Tibial artery (tissue), 4 donors: ENCODE data around the gene CSTB.
"Not testable (repeated sequence)": the region's sequence is repeated elsewhere in the genome, so short reads cannot be mapped to it uniquely, and the experiment has no call there.

ENCODE experiments used
- DNase-seq, 2 donors: peaks; one replicate each; pipeline ENCODE4 v3.0.0-alpha.2; 2019
- H3K27ac ChIP-seq, 2 donors: fragments of 200-600 bp; sonication (generic) in 1 of 2; 1 replicate in 1 of 2; 2 replicates in 1 of 2; pipeline ENCODE4 v1.5.1; 2018 to 2019; ENCODE audit warnings: mild to moderate bottlenecking in 1 of 2
- H3K27me3 ChIP-seq, 2 donors: fragments of 200-600 bp; sonication (generic) in 1 of 2; one replicate each; pipeline versions ENCODE4 v1.5.1 to v1.6.0; 2016 to 2019
- H3K36me3 ChIP-seq, 3 donors: fragments of 200-600 bp; sonication (generic) in 2 of 3; one replicate each; pipeline ENCODE4 v1.5.1; 2016 to 2019; ENCODE audit warnings: mild to moderate bottlenecking in 2 of 3
- H3K4me1 ChIP-seq, 4 donors: fragments of 200-600 bp; sonication (generic) in 2 of 4; 1 replicate in 3 of 4; 2 replicates in 1 of 4; pipeline ENCODE4 v1.5.1; 2016 to 2019
- H3K4me3 ChIP-seq, 2 donors: fragments of 200-600 bp; sonication (generic) in 1 of 2; 1 replicate in 1 of 2; 2 replicates in 1 of 2; pipeline ENCODE4 v1.5.1; 2018 to 2019; ENCODE audit warnings: mild to moderate bottlenecking in 2 of 2
- H3K9me3 ChIP-seq, 3 donors: fragments of 200-600 bp; sonication (generic) in 1 of 3; one replicate each; pipeline ENCODE4 v1.5.1; 2016 to 2019
- intact Hi-C: fragments of 100-400 bp; cut with DNase I; formaldehyde crosslinking; loops from one replicate; pipeline ENCODE4 v1.15.0; 2023; ENCODE audit warnings: low total_unique reads
- TF ChIP-seq, protein P1 (sequence below), 2 experiments: fragments of 200-600 bp in 1 of 2; fragments of 450-650 bp in 1 of 2; IDR thresholded peaks; one replicate each; pipeline ENCODE4 v1.5.1; 2017 to 2019; ENCODE audit warnings: antibody characterized with exemption in 2 of 2, mild to moderate bottlenecking in 1 of 2, moderate library complexity in 1 of 2

Gene CSTB, protein sequence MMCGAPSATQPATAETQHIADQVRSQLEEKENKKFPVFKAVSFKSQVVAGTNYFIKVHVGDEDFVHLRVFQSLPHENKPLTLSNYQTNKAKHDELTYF

DNA sequence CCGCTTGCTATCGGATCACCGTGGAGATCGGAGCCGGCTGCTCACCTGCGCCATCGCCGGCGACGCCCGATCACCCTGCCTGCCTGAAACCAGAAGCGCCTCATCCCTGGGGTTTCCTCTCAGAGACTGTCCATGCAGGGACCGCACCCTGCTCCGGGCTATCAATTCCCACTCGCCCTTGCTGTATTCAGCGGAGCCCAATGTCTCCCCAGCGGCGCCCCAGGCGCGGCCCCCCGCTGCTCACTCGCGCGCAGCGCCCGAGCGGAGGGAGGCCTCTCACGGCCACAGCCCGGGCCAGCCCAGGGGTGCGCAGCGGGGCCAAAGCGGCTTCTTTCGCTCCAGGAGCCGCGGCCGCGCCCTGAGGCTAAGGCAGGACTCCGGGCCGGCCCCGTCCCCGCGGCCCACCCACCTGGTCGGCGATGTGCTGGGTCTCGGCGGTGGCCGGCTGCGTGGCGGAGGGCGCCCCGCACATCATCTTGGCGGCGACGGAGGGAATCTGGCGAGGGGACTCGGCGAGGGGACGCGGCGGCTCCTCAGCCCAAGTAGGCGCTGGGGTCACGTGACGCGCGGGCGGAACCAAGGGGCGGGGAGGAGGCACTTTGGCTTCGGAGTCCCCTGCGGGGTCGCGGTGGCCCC, at the start of gene CSTB:
Gene CSTB (minus strand): TSS at position 514 of the 636 bp plus-strand sequence. CDS start 39 bp downstream, at position 475.
- H3K36me3 ChIP-seq, result peaks cover 17 to 23% (median 18%) of the 10 kb centered on the region in 3 donors
- H3K27me3 ChIP-seq, result no peaks in the 10 kb centered on the region
- TF ChIP-seq, protein P1, sequence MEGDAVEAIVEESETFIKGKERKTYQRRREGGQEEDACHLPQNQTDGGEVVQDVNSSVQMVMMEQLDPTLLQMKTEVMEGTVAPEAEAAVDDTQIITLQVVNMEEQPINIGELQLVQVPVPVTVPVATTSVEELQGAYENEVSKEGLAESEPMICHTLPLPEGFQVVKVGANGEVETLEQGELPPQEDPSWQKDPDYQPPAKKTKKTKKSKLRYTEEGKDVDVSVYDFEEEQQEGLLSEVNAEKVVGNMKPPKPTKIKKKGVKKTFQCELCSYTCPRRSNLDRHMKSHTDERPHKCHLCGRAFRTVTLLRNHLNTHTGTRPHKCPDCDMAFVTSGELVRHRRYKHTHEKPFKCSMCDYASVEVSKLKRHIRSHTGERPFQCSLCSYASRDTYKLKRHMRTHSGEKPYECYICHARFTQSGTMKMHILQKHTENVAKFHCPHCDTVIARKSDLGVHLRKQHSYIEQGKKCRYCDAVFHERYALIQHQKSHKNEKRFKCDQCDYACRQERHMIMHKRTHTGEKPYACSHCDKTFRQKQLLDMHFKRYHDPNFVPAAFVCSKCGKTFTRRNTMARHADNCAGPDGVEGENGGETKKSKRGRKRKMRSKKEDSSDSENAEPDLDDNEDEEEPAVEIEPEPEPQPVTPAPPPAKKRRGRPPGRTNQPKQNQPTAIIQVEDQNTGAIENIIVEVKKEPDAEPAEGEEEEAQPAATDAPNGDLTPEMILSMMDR (IDR thresholded peaks at IDR 0.05), result no peak
- H3K4me3 ChIP-seq, result peak within 1 kb of the TSS; percentile 81 to 97
- DNase-seq, result peak; percentile 83 to 89
- H3K4me1 ChIP-seq, result peaks cover 0 to 18% (median 11%) of the 10 kb centered on the region in 4 donors
- no peaks in the 10 kb centered on the region for H3K9me3 ChIP-seq
- intact Hi-C loops, result no loop called here
- peak within 1 kb of the TSS; percentile 88 to 90 for H3K27ac ChIP-seq

- H3K9me3 ChIP-seq, result no peaks in the 10 kb centered on the region
- no peak overlapping the region for H3K4me3 ChIP-seq
- peaks cover 0 to 38% of the 10 kb centered on the region in 2 donors for H3K27me3 ChIP-seq
- no peak for DNase-seq
- H3K36me3 ChIP-seq, result no peaks in the 10 kb centered on the region
- TF ChIP-seq, protein P1 (IDR thresholded peaks at IDR 0.05), result no peak
- intact Hi-C loops, result loop anchor here (10.0 kb wide), 1 partner anchor 59 kb away; no protein-coding TSS in a partner anchor
- H3K4me1 ChIP-seq, result no peaks in the 10 kb centered on the region
- H3K27ac ChIP-seq, result no peak overlapping the region
Observed at GRCh38 chr21:43825242-43825935, 49.3 kb upstream of the CSTB start.

- peak overlapping the region in 1 of 2 donors; percentile 39 for H3K27ac ChIP-seq
- H3K27me3 ChIP-seq, result peaks cover 0 to 30% of the 10 kb centered on the region in 2 donors
- H3K4me3 ChIP-seq, result no peak overlapping the region
- TF ChIP-seq, protein P1 (IDR thresholded peaks at IDR 0.05), result no peak
- DNase-seq, result no peak
- no peaks in the 10 kb centered on the region for H3K9me3 ChIP-seq
- no peaks in the 10 kb centered on the region for H3K4me1 ChIP-seq
- intact Hi-C loops, result loop anchor here (10.0 kb wide), 1 partner anchor 60 kb away; no protein-coding TSS in a partner anchor
- no peaks in the 10 kb centered on the region for H3K36me3 ChIP-seq
Observed at GRCh38 chr21:43824333-43825241, 48.5 kb upstream of the CSTB start.

- intact Hi-C loops, result loop anchor here (10.0 kb wide), 1 partner anchor 62 kb away; no protein-coding TSS in a partner anchor
- H3K4me3 ChIP-seq, DNase-seq, H3K9me3 ChIP-seq, H3K4me1 ChIP-seq, H3K36me3 ChIP-seq, H3K27ac ChIP-seq: not testable (repeated sequence)
- H3K27me3 ChIP-seq, result peaks cover 0 to 22% of the 10 kb centered on the region in 2 donors
Observed at GRCh38 chr21:43822741-43823140, 46.6 kb upstream of the CSTB start.

- not testable (repeated sequence) for H3K27ac ChIP-seq, H3K4me3 ChIP-seq, H3K9me3 ChIP-seq, H3K36me3 ChIP-seq, DNase-seq, H3K4me1 ChIP-seq
- peaks cover 0 to 22% of the 10 kb centered on the region in 2 donors for H3K27me3 ChIP-seq
- intact Hi-C loops, result loop anchor here (10.0 kb wide), 1 partner anchor 63 kb away; no protein-coding TSS in a partner anchor
Observed at GRCh38 chr21:43822166-43822565, 46.1 kb upstream of the CSTB start.

DNA sequence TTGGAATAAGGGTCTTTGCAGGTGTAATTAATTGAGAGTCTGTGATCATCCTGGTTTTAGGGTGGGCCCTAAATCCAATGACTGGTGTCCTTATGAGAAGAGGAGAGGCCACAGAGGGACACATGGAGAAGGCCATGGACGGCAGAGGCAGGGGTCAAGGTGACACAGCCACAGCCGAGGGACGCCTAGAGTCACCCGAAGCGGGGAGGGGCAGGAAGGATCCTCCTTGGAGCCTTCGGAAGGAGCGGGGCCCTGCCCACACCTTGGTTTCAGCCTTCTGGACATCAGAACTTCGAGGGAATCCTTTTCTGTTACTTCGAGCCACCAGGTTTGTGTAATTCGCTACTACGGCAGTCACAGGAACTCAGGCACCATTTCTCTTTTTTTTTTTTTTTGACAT, 44.4 kb upstream of the CSTB start:
- no peak overlapping the region for H3K27ac ChIP-seq
- peaks cover 0 to 5% of the 10 kb centered on the region in 2 donors for H3K27me3 ChIP-seq
- TF ChIP-seq, protein P1 (IDR thresholded peaks at IDR 0.05), result no peak
- H3K9me3 ChIP-seq, result peaks cover 0 to 7% (median 6%) of the 10 kb centered on the region in 3 donors
- DNase-seq, result no peak
- intact Hi-C loops, result loop anchor here (10.0 kb wide), 1 partner anchor 64 kb away; no protein-coding TSS in a partner anchor
- H3K36me3 ChIP-seq, result no peaks in the 10 kb centered on the region
- H3K4me1 ChIP-seq, result no peaks in the 10 kb centered on the region
- H3K4me3 ChIP-seq, result no peak overlapping the region
